HEK293 (cell line): ENCODE data around the gene SIRT4.

Experiments used
- TCF7L2 ChIP-seq: IDR thresholded peaks from 2 replicates; pipeline ENCODE4 v1.6.1; 2011; ENCODE audit warnings: low read depth, mild to moderate bottlenecking, inconsistent platforms, low read length, moderate library complexity, borderline replicate concordance
- ZBTB1 ChIP-seq: fragments of 450-650 bp; formaldehyde crosslinking; IDR thresholded peaks from 2 replicates; pipeline ENCODE4 v1.5.1; 2016; ENCODE audit warnings: missing biosample characterization, missing genetic modification characterization
- ZBTB17 ChIP-seq: fragments of 450-650 bp; formaldehyde crosslinking; IDR thresholded peaks from 2 replicates; pipeline ENCODE4 v1.5.1; 2016; ENCODE audit warnings: missing biosample characterization, missing genetic modification characterization
- ZNF354C ChIP-seq: fragments of 450-650 bp; formaldehyde crosslinking; IDR thresholded peaks from 2 replicates; pipeline ENCODE4 v1.5.1; 2016; ENCODE audit warnings: missing biosample characterization, missing genetic modification characterization, low read depth, borderline replicate concordance
- ZNF530 ChIP-seq: fragments of 450-650 bp; formaldehyde crosslinking; IDR thresholded peaks from 2 replicates; pipeline ENCODE4 v1.5.1; 2016; ENCODE audit warnings: low read depth, missing biosample characterization, missing genetic modification characterization
- ZNF549 ChIP-seq: fragments of 450-650 bp; IDR thresholded peaks from 2 replicates; pipeline ENCODE4 v1.5.1; 2018; ENCODE audit warnings: missing biosample characterization, missing genetic modification characterization, mild to moderate bottlenecking, inconsistent platforms, moderate library complexity
- ZNF558 ChIP-seq: fragments of 450-650 bp; formaldehyde crosslinking; IDR thresholded peaks from 2 replicates; pipeline ENCODE4 v1.5.1; 2016; ENCODE audit warnings: missing biosample characterization, missing genetic modification characterization
- TF ChIP-seq, protein P1 (sequence below): fragments of 450-650 bp; formaldehyde crosslinking; IDR thresholded peaks from 2 replicates; pipeline ENCODE4 v1.5.1; 2016; ENCODE audit warnings: missing biosample characterization, missing genetic modification characterization
- TF ChIP-seq, protein P2 (sequence below): fragments of 450-650 bp; IDR thresholded peaks from 2 replicates; pipeline ENCODE4 v1.5.1; 2018; ENCODE audit warnings: missing biosample characterization, mild to moderate bottlenecking, missing genetic modification characterization

DNA sequence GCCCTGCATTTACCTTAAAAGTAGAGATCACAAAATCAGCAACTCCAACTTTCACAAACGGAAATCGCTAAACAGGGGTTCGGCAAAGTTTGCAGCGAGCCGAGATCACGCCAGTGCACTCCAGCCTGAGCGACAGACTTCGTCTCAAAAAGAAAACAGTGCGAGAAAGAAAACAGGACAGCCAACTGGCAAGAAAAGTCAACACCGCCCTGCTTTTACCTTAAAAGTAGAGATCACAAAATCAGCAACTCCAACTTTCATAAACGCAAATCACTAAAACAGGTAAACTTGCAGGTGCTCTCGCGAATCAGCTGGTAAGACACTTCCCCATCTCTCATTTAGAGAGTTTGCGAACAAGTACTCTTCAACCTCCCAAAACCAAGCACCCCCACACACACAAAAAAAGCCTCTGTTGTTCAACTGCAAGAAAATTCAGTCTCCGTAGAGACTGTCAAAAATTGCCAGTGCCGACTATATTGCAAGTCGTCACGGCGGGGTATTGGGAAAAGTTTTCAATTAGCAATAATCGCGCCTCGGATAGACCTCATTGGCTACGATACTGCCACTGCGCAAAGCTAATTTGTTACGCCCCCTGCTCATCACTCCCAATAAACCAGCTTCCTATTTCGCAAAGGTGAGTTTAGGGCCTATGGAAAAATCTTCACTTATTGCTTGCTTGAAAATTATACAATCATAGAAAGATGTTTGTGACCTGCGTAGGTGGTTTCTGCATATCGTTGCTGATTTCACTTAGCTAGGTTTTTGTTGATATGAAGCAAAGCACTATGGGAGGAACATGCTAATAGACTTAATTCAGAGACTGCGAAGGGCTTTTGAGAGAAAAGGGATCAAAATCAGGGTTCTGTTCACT is 9.2 kb upstream of the SIRT4 start, which contains the start of gene RNU4-1:
- TF ChIP-seq, protein P1, sequence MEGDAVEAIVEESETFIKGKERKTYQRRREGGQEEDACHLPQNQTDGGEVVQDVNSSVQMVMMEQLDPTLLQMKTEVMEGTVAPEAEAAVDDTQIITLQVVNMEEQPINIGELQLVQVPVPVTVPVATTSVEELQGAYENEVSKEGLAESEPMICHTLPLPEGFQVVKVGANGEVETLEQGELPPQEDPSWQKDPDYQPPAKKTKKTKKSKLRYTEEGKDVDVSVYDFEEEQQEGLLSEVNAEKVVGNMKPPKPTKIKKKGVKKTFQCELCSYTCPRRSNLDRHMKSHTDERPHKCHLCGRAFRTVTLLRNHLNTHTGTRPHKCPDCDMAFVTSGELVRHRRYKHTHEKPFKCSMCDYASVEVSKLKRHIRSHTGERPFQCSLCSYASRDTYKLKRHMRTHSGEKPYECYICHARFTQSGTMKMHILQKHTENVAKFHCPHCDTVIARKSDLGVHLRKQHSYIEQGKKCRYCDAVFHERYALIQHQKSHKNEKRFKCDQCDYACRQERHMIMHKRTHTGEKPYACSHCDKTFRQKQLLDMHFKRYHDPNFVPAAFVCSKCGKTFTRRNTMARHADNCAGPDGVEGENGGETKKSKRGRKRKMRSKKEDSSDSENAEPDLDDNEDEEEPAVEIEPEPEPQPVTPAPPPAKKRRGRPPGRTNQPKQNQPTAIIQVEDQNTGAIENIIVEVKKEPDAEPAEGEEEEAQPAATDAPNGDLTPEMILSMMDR (tag by site-specific recombination) = no peak
- TF ChIP-seq, protein P2, sequence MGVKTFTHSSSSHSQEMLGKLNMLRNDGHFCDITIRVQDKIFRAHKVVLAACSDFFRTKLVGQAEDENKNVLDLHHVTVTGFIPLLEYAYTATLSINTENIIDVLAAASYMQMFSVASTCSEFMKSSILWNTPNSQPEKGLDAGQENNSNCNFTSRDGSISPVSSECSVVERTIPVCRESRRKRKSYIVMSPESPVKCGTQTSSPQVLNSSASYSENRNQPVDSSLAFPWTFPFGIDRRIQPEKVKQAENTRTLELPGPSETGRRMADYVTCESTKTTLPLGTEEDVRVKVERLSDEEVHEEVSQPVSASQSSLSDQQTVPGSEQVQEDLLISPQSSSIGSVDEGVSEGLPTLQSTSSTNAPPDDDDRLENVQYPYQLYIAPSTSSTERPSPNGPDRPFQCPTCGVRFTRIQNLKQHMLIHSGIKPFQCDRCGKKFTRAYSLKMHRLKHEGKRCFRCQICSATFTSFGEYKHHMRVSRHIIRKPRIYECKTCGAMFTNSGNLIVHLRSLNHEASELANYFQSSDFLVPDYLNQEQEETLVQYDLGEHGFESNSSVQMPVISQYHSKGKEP (tag by site-specific recombination) = peak; percentile 90
- no peak for TF ChIP-seq ZNF530
- TF ChIP-seq ZBTB17 = no peak
- TF ChIP-seq ZNF354C (tag by site-specific recombination) = no peak
- TF ChIP-seq ZNF558 = no peak
- no peak for TF ChIP-seq TCF7L2
- no peak; the same call in 1 of the 2 replicates for TF ChIP-seq ZBTB1 (tag by site-specific recombination)
- TF ChIP-seq ZNF549 (tag by site-specific recombination) = no peak
